HG03039 (cell line): Measurements from ENCODE around the gene MXRA7.
"Not testable (repeated sequence)": the region's sequence is repeated elsewhere in the genome, so short reads cannot be mapped to it uniquely, and the experiment has no call there.

Experiments
- ATAC-seq: cut with Tn5 transposase; IDR thresholded peaks from one replicate; pipeline ENCODE4 v1.9.1; 2021; ENCODE audit warnings: mild to moderate bottlenecking, moderate library complexity; ENCODE audit not compliant: unreplicated experiment

Gene MXRA7, protein sequence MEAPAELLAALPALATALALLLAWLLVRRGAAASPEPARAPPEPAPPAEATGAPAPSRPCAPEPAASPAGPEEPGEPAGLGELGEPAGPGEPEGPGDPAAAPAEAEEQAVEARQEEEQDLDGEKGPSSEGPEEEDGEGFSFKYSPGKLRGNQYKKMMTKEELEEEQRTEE

GRCh38 chr17:76710863-76711611 lies at the start of gene MXRA7:
MXRA7 (minus strand) TSS chr17:76710965; CDS start chr17:76710946, 19 bp downstream.
- ATAC-seq: no peak

GRCh38 chr17:76758570-76758969 lies 47.8 kb upstream of the MXRA7 start:
- ATAC-seq: no peak

GRCh38 chr17:76757256-76757655 lies 46.5 kb upstream of the MXRA7 start:
- no peak for ATAC-seq

DNA sequence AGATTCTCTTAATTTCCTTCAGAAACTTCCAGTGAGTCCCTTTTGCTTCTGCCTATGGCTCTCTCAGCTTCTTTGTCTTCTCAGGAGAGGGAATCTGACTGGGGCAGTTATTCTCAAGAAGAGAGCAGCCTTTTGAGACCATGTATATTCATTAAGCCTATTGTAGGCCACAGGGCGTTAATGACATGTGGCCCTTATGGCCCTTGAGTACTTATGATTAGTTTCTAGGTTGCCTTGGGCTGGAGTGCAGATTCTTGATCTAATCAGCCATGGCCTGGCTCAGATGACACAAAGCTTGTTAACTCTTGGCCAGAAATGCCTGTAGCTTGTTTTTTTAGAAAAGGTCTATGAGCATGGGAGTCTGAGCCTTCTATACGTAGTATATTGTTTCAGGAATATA lies 44.5 kb upstream of the MXRA7 start:
- ATAC-seq: no peak

- no peak for ATAC-seq
These were observed 42.5 kb upstream of the MXRA7 start for GRCh38 chr17:76753061-76753961.

DNA sequence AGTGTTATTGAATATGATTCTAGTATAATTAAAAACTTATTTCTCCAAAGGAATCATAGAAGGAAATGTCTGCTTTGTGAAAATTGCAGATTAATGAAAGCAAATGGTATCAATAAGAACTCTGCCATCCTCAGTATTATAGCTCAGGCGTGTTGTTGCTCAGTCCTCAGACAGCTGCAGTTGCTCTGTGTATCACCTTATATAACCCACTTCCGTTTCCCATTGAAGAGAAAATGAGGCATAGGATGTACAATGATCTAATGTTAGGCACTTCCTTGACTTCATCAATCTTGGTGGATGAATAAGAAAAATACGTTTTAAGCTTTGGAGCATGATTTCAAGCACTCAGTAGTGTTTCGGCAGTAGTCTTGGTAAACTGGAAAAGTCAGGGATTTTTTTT lies 41.2 kb upstream of the MXRA7 start:
- no peak for ATAC-seq

GRCh38 chr17:76751416-76751993 lies 40.7 kb upstream of the MXRA7 start:
- no peak for ATAC-seq

- no peak for ATAC-seq
These were observed 37.9 kb upstream of the MXRA7 start for GRCh38 chr17:76748657-76749056.

DNA sequence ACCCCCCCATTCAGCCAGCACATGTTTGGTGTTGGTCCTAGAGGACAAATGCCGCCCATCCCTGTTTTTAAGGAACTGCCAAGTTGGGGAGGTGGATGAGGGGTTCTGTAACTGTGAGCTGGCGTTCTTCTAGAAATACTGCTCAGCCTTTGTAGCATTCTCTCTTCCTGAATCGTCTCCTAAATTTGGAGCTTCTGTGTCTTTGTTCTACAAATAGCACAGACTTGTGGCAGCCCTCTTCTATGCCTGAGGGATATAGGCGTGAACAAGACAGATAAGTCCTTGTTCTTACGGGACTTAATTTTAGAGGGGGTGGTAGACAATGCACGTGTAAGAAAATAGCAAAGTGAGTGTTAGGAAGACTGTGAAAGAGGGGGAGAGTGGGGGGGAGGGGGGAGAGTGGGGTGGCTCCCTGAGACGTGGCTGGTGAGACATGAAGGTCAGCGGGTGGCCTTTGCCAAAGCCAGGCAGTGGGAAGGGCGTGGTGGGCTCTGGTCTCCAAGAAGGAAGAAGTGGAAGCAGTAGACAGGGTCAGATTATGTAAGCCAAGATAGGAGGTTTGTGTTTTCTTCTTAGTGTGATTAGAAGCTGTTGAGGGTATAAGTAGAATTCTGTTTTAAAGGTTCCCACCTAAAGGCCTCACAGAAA lies 37.1 kb upstream of the MXRA7 start:
- no peak for ATAC-seq

DNA sequence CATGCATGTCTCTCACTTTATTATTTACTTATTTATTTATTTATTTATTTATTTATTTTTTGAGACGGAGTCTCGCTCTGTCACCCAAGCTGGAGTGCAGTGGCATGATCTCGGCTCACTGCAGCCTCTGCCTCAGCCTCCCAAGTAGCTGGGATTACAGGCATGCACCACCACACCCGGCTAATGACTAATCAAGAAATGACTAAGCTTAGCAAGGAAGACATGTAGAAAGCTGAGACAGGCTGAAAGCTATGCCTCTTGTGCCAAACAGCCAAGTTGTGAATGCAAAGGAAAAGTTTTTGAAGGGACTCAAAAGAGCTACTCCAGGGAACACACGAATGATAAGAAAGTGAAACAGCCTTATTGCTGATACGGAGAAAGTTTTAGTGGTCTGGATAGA lies 35.0 kb upstream of the MXRA7 start:
- not testable (repeated sequence) for ATAC-seq

GRCh38 chr17:76744747-76745146 lies 34.0 kb upstream of the MXRA7 start:
- no peak for ATAC-seq

GRCh38 chr17:76742958-76743357 lies 32.2 kb upstream of the MXRA7 start:
- ATAC-seq: no peak

GRCh38 chr17:76740329-76741118 lies 29.8 kb upstream of the MXRA7 start:
- no peak for ATAC-seq

GRCh38 chr17:76739568-76740115 lies 28.9 kb upstream of the MXRA7 start:
- ATAC-seq: not testable (repeated sequence)

DNA sequence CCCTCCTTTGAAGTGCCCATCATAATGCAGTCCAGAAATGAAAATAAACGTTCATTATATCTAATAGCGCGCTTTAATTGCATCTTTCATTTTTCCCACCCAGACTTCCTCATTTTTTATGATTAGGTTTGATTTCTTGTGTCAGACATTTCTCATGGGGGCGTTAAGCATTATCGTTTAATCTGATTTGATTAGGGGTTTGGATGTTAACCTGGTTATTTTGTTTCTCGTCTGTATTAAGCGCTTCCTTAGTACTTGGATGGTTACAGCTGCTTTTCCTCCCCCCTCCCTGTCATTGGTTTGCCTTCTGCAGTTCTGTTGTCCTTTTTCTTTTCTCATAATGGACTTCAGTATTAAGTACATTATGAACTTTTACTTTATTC lies 27.7 kb upstream of the MXRA7 start:
- ATAC-seq: no peak

GRCh38 chr17:76737676-76738467 lies 27.1 kb upstream of the MXRA7 start, which contains the start of gene MFSD11:
MFSD11 (plus strand) TSS chr17:76738119; CDS start chr17:76738353, 234 bp downstream.
- peak; percentile 45 for ATAC-seq

- ATAC-seq: peak; percentile 65
These were observed 26.4 kb upstream of the MXRA7 start, which contains the start of gene SRSF2 for GRCh38 chr17:76737082-76737675. SRSF2 (minus strand) TSS chr17:76737331; CDS start chr17:76737160, 171 bp downstream.
